ENCODE results near the gene AOAH.

AOAH gene

DNA sequence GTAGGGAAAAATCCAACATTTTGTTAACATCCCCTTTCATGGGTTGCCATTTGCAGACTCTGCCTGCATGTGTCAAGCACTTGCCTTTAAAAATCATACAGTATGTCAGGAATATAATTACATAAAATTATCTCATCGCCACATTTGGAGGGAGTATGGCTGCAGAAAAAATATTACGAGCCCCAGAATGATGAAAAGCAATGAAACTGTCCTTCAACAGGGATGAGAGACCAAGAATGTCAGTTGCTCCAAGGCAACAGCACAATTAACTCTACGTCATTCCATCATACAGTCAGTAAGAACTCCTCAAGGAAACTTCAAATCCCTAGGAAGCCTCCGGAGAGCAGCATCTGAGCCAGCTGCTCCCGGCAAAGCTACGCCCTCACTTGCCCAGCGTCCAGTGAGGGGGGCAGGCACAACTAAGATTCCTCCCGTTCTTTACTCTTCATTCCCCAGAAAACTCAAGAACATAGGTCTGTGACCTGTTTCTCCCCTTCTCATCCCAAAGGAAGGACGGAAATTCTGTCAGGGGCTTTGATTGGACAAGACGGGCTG, 201.8 kb downstream of the AOAH start:
- no peak for TF ChIP-seq CTCF (IDR thresholded peaks at IDR 0.05; ENCODE audit: control insufficient read depth, extremely low read depth, insufficient read depth)
- no peak for DNase-seq (ENCODE audit: low read depth)

DNA sequence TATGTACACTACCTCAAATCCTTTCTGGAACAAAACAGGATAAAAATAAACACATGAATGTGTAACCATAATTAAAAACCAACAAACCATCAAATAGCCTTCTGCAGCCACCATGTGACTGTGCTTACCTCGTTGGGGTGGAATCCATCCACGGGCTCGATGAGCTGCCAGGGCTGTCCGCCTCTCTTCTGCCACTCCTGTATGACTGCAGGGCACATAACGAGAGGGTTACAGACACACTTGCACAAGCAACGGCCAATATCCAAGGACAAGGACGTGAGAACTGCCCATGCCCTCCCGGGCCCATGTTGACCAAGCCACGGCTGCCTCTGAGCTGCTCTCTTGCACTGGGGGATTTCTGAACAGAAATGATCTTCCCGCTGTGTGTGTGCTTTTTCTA, 202.4 kb downstream of the AOAH start:
- TF ChIP-seq CTCF (IDR thresholded peaks at IDR 0.05; ENCODE audit: control insufficient read depth, extremely low read depth, insufficient read depth) = no peak
- no peak overlapping the region for H3K4me3 ChIP-seq (ENCODE audit: low read depth, low read length)
- DNase-seq (ENCODE audit: low read depth) = no peak

More for the DNA sequence above, 201.8 kb downstream of the AOAH start:
- H3K4me3 ChIP-seq (ENCODE audit: low read depth, low read length) = no peak overlapping the region

GRCh38 chr7:36521133-36521532, 203.2 kb downstream of the AOAH start:
- no peak for DNase-seq (ENCODE audit: low read depth)
- TF ChIP-seq CTCF (IDR thresholded peaks at IDR 0.05; ENCODE audit: control insufficient read depth, extremely low read depth, insufficient read depth) = no peak
- H3K4me3 ChIP-seq (ENCODE audit: low read depth, low read length) = no peak overlapping the region

DNA sequence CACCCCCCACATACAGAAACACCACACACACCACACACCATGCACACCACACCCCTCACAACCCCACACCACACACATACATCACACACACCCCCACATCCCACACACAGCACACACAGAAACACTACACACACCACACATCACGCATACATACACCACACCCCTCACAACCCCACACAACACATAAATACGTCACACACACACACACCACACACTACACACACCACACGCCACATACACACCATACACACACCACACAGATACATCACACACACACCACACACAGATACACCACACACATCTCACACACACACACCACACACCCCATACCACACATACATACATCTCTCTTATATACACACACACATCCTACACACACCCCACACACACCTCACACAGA, 208.4 kb downstream of the AOAH start:
- TF ChIP-seq CTCF (IDR thresholded peaks at IDR 0.05; ENCODE audit: control insufficient read depth, extremely low read depth, insufficient read depth) = no peak
- no peak overlapping the region for H3K4me3 ChIP-seq (ENCODE audit: low read depth, low read length)
- no peak for DNase-seq (ENCODE audit: low read depth)

DNA sequence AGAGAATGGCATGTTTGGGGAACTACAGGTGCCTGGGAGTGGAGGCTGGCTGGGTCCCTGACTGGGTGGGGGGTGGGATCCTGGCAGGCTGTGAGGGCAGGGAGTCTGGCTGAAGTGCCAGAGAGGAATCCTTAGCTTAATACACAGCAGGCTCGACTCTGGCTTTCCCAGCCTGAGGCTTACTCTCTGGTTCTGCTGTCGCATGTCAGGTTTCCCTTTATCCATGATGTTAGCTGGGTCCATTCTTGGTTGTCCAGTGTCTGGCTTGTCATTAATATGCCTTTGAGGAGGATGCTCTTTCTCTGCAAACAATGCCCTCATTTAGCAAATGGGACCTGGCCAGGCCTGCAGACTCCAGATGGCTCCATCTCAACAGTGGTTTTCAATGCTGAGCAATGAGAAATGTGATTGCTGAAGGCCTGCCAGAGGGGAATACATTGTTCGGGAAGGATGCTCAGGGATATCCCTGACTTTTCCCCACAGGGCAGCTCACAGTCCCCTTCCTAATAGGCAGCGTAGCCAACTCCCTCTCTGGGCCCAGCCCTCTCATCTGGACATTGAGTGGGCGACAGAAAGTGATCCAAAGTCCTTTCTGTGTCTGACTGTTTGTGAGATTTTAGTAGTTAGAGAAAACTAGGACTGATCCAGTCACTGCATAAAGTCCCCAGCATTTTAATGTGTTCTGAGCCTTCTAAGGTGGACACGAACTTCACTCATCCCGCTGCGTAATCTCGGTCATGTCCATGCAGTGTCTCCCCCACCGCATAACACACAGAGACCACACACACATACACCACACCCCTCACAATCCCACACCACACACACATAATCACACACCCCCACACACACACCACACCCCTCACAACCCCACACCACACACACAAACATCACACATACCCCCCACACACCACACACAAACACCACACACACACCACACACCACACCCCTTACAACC, 209.7 kb downstream of the AOAH start:
- H3K4me3 ChIP-seq (ENCODE audit: low read depth, low read length) = no peak overlapping the region
- no peak for DNase-seq (ENCODE audit: low read depth)
- no peak for TF ChIP-seq CTCF (IDR thresholded peaks at IDR 0.05; ENCODE audit: control insufficient read depth, extremely low read depth, insufficient read depth)

DNA sequence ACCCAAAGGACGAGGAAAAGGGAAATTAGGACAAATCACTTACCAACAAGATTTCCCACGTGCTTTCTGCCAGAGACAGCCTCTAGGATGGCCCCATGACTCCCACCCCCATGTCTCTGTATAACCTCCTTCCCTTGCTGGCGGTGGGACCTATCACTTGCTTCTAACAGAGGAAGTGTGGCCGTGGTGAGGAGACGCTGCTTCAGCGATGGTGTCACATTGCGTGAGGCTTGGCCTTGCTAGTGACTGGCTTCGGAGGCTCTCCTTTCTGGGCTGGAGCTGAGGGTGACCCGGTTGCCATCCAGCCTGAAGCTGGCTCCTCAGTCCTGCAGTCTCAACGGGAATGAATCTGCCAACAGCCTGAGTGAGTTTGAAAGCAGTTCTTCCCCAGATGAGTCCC, 210.9 kb downstream of the AOAH start:
- no peak overlapping the region for H3K4me3 ChIP-seq (ENCODE audit: low read depth, low read length)
- TF ChIP-seq CTCF (IDR thresholded peaks at IDR 0.05; ENCODE audit: control insufficient read depth, extremely low read depth, insufficient read depth) = no peak
- DNase-seq (ENCODE audit: low read depth) = no peak
